ENCODE results near the gene CDH4.

DNA sequence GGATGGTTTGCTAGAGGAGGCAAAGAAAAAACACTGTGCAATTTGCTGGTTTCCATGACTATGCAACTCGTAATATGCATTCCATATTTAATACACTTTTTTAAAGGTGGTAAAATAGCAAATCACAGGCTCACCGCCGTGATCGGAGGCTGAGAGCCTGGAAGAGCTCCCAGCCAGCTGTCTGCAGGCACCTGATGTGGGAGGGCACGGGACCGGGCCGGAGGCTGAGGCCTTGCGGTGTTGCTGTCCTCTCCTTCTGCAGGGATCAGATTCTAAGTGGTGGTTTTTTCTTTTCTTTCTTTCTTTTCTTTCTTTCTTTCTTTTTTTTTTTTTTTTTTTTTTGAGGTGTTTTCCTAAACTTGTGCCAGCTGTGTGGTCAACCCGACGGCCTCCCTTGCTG is 282.3 kb downstream of the CDH4 start:
- TF ChIP-seq, protein P1, sequence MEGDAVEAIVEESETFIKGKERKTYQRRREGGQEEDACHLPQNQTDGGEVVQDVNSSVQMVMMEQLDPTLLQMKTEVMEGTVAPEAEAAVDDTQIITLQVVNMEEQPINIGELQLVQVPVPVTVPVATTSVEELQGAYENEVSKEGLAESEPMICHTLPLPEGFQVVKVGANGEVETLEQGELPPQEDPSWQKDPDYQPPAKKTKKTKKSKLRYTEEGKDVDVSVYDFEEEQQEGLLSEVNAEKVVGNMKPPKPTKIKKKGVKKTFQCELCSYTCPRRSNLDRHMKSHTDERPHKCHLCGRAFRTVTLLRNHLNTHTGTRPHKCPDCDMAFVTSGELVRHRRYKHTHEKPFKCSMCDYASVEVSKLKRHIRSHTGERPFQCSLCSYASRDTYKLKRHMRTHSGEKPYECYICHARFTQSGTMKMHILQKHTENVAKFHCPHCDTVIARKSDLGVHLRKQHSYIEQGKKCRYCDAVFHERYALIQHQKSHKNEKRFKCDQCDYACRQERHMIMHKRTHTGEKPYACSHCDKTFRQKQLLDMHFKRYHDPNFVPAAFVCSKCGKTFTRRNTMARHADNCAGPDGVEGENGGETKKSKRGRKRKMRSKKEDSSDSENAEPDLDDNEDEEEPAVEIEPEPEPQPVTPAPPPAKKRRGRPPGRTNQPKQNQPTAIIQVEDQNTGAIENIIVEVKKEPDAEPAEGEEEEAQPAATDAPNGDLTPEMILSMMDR (IDR thresholded peaks at IDR 0.05 in 8 of 11, conservative IDR thresholded peaks at IDR 0.05 in 3 of 11), result no peak
- no peak for TF ChIP-seq POLR2AphosphoS5 (IDR thresholded peaks at IDR 0.05)
